ENCODE measurements around the gene CHST3.
"Not testable (repeated sequence)": the region's sequence is repeated elsewhere in the genome, so short reads cannot be mapped to it uniquely, and the experiment has no call there.

The CHST3 gene

DNA sequence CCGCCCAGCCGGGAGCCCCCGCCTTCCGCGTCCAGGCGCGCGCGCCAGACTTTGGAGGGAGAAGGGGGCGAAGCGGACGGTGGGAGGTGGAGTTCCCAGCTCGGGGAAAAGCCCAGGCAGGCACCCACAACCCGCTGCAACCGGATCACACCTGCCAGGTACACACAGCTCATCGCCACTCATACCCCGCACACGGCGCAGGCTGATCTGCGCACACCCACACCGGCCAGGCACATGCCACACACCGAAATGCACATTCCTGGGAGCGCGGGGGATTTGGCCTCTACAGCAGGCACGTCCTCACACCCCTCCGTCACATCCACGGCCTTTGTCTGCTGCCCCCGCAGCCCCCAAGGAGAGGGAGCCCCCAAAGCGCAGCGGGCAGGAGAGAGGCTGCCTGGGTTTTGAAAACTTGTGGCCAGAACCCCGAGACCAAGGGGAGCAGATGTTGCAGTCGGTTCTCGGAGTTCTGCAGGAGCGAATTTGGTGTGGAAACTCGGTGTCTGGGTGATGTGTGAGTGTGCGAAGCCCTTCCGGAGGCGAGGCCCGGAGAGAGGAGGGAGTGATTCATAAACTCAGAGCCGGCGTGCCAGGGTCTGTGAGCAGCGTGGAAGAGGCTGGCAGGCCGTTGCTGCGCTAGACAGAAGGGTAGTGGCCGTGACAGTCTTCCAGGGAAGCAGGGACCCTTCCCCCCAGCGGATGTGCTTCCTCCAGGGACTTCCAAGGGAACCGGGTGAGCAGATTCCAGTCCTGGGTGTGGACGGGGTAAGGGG is 734 bp downstream of the CHST3 start:
- Mint-ChIP-seq H3K4me1 (ENCODE audit: low read depth) (peaks cover 21% of the 10 kb centered on the region), H3K36me3 (ENCODE audit: low read depth) (no peaks in the 10 kb centered on the region), H3K27me3 (peaks cover 57% of the 10 kb centered on the region), H3K27ac (peak overlapping the region; percentile 83), H3K9me3 (no peaks in the 10 kb centered on the region), H3K4me3 (peak overlapping the region; percentile 82)

- peaks cover 57% of the 10 kb centered on the region for H3K27me3 Mint-ChIP-seq
Observed at GRCh38 chr10:71965623-71966022, 1.4 kb downstream of the CHST3 start.

DNA sequence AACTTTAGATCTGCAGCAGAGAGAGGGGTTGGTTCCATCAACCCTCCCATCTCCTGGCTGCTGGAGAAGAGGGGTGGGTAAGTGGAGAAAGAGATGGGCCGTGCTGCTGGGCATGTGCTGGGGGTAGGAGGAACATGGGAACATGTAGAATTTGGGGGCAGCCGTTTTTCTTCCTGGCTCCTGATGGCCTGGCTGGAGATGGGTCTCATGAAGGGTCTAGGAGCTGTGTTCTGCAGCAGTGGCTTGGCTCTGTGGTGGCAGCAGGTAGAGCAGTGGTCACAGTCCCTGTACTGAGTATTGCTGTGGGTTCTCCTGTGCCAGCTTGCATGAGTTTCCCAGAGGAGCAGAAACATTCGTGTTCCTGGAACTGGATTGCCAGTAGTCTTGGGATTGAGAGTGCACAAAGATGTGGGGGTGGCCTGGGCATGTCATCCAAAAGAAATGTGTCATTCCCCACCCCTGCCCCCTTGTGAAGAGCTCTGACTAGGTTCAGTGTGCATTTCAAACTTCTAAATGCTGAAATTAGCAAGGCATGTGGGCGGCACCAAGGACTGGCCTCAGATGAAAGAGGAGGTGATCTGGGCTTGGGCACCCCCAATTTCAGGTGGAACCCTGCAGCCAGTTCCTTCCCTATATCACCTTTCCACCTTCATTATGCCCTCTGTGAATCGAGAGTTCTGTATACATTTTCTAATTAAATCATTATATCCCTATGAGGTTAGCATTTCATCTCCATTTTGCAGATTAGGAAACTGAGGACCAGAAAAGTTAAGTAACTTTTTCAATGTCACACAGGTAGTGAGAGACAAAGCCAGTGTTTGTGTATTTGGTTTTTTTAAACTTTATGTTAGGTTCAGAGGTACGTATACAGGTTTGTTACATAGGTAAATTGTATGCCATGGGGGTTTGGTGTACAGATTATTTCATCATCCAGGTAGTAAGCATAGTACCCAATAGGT is 2.1 kb downstream of the CHST3 start:
- H3K4me1 Mint-ChIP-seq (ENCODE audit: low read depth) = peaks cover 33% of the 10 kb centered on the region
- peaks cover 52% of the 10 kb centered on the region for H3K27me3 Mint-ChIP-seq
- H3K9me3 Mint-ChIP-seq = no peaks in the 10 kb centered on the region
- H3K27ac Mint-ChIP-seq = no peak overlapping the region
- no peaks in the 10 kb centered on the region for H3K36me3 Mint-ChIP-seq (ENCODE audit: low read depth)
- H3K4me3 Mint-ChIP-seq = peak overlapping the region; percentile 82

More at GRCh38 chr10:71965623-71966022, 1.4 kb downstream of the CHST3 start:
- peak overlapping the region; percentile 82 for H3K4me3 Mint-ChIP-seq
- H3K27ac Mint-ChIP-seq = no peak overlapping the region
- H3K9me3 Mint-ChIP-seq = no peaks in the 10 kb centered on the region
- no peaks in the 10 kb centered on the region for H3K36me3 Mint-ChIP-seq (ENCODE audit: low read depth)
- H3K4me1 Mint-ChIP-seq (ENCODE audit: low read depth) = peaks cover 26% of the 10 kb centered on the region

DNA sequence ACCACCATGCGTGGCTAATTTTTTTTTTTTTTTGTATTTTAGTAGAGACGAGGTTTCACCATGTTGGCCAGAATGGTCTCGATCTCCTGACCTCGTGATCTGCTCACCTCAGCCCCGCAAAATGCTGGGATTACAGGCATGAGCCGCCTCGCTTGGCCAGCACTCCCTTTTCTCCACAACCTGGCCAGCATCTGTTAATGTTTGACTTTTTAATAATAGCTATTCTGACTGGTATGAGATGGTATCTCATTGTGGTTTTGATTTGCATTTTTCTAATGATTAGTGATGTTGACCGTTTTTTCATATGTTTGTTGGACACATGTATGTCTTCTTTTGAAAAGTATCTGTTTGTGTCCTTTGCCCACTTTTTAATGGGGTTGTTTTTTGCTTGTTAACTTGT is 3.8 kb downstream of the CHST3 start:
- H3K27me3 Mint-ChIP-seq = peaks cover 36% of the 10 kb centered on the region
- not testable (repeated sequence) for H3K9me3 Mint-ChIP-seq; H3K4me3 Mint-ChIP-seq; H3K36me3 Mint-ChIP-seq (ENCODE audit: low read depth); H3K27ac Mint-ChIP-seq
- H3K4me1 Mint-ChIP-seq (ENCODE audit: low read depth) = peaks cover 46% of the 10 kb centered on the region

DNA sequence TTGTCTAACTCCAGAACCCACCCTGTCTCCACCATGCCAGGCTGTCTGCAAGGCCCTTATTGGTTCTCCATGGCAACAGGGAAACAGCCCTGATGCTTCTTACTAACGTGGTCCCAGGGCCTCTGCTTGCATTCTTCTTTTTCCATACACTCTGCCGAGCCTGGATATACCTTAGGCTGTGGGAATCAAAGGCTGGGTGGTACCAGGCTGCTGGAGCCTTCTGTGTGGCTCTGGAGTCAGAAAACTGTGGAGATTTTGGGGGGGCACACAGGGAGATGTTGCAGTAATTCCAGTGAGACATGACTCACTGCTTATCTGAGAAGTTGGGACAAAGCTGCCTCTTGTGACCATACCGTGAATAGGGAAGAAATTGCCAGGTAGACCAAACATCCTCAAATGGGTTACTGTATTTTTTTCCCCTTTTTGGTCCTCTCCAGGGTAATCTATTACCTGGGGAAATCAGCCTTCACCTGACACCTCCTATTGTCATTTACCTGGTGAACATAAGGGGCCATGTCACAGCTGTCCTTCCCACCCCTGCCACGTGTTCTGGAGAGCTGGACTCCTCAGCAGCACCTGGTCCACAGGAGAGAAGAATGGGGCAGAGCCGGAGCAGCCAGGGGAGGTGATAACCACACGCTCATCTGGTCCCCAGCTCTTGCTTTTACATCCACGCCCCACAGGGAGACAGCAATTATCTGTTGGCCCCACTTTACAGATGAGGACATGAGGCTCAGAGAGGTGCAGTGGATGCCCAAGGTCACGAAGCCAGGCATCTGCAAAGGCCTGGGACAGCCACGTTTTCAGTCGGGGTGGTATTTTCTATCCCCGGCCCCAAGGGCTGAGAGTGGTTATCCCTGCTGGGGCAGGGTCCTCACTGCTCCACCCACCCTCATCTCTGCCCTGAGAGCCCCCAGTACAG is 4.6 kb downstream of the CHST3 start:
- Mint-ChIP-seq H3K27ac (no peak overlapping the region), H3K4me1 (ENCODE audit: low read depth) (peaks cover 55% of the 10 kb centered on the region), H3K27me3 (peaks cover 28% of the 10 kb centered on the region), H3K36me3 (ENCODE audit: low read depth) (no peaks in the 10 kb centered on the region), H3K4me3 (no peak overlapping the region), H3K9me3 (no peaks in the 10 kb centered on the region)

- Mint-ChIP-seq H3K4me3 (no peak overlapping the region), H3K27ac (no peak overlapping the region), H3K4me1 (ENCODE audit: low read depth) (peaks cover 63% of the 10 kb centered on the region), H3K36me3 (ENCODE audit: low read depth) (no peaks in the 10 kb centered on the region), H3K9me3 (no peaks in the 10 kb centered on the region), H3K27me3 (peaks cover 26% of the 10 kb centered on the region)
Observed at GRCh38 chr10:71969929-71970328, 5.7 kb downstream of the CHST3 start.

GRCh38 chr10:71970331-71970730 is 6.1 kb downstream of the CHST3 start:
- Mint-ChIP-seq H3K27ac (no peak overlapping the region), H3K36me3 (ENCODE audit: low read depth) (no peaks in the 10 kb centered on the region), H3K9me3 (no peaks in the 10 kb centered on the region), H3K4me3 (no peak overlapping the region), H3K4me1 (ENCODE audit: low read depth) (peaks cover 63% of the 10 kb centered on the region), H3K27me3 (peaks cover 22% of the 10 kb centered on the region)

- no peak overlapping the region for H3K4me3 Mint-ChIP-seq
- H3K36me3 Mint-ChIP-seq (ENCODE audit: low read depth) = no peaks in the 10 kb centered on the region
- H3K27ac Mint-ChIP-seq = no peak overlapping the region
- no peaks in the 10 kb centered on the region for H3K9me3 Mint-ChIP-seq
- peaks cover 62% of the 10 kb centered on the region for H3K4me1 Mint-ChIP-seq (ENCODE audit: low read depth)
- peaks cover 17% of the 10 kb centered on the region for H3K27me3 Mint-ChIP-seq
Observed at GRCh38 chr10:71970869-71971268, 6.7 kb downstream of the CHST3 start.

DNA sequence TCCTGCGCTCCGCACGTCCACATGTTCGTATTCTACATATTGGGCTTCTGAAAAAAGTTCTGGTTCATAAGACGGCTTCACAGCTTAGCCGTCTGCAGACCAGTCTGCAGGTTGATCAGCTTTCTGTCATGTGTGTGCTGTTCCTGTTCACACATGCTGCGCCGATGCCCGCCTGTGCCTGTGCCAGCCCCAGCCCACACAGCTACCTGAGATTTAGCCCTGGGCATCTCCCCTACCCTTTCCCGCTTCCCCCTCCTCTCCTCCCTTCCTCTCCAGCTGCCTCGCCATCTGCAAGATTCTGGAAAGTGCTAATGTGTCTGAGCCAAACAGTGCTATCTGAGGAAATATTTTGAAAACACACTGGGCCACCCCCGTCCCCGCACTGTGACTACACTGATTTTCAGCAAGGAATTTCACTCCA is 7.1 kb downstream of the CHST3 start:
- H3K4me1 Mint-ChIP-seq (ENCODE audit: low read depth) = peaks cover 61% of the 10 kb centered on the region
- no peaks in the 10 kb centered on the region for H3K36me3 Mint-ChIP-seq (ENCODE audit: low read depth)
- H3K9me3 Mint-ChIP-seq = no peaks in the 10 kb centered on the region
- H3K27ac Mint-ChIP-seq = no peak overlapping the region
- H3K27me3 Mint-ChIP-seq = peaks cover 13% of the 10 kb centered on the region
- H3K4me3 Mint-ChIP-seq = no peak overlapping the region

DNA sequence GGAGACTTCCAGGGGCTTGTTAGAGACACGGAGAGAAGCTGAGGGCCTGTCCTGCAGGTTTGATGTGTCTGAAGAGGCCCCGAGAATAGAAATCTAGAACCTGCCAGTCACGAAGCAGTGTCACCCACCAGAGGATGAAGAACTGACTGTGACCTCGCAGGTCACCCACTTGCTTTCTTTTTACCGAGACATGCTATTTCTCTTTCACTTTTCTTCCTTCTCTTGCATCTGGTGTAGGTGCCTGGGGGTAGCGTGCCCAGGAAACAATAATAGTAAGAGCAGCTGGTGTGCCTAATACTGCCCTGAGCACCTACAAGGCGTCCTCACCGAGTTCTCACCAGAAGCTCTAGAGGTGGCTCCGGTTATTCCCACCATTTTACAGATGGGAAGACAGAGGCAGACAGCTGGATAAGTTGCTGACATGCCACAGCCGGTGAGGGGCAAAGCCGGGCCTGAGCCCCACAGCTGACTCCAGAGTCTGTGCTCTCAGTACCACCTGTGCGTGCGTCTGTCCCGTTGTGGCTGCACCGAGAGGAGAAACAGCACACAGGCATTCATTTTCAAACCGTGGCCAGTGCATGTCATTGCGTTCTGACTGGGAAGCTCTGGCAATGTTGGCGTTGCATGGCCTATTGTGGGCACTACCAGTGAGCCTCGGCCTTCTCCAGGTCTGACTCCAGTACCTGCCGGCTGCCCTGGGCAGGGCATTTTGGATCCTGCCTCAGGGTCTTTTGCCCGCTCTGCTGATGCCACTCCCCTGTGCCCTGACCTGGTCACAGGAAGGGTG is 7.8 kb downstream of the CHST3 start:
- Mint-ChIP-seq H3K27ac (no peak overlapping the region), H3K36me3 (ENCODE audit: low read depth) (no peaks in the 10 kb centered on the region), H3K4me3 (no peak overlapping the region), H3K9me3 (no peaks in the 10 kb centered on the region), H3K27me3 (peaks cover 8% of the 10 kb centered on the region), H3K4me1 (ENCODE audit: low read depth) (peaks cover 56% of the 10 kb centered on the region)

DNA sequence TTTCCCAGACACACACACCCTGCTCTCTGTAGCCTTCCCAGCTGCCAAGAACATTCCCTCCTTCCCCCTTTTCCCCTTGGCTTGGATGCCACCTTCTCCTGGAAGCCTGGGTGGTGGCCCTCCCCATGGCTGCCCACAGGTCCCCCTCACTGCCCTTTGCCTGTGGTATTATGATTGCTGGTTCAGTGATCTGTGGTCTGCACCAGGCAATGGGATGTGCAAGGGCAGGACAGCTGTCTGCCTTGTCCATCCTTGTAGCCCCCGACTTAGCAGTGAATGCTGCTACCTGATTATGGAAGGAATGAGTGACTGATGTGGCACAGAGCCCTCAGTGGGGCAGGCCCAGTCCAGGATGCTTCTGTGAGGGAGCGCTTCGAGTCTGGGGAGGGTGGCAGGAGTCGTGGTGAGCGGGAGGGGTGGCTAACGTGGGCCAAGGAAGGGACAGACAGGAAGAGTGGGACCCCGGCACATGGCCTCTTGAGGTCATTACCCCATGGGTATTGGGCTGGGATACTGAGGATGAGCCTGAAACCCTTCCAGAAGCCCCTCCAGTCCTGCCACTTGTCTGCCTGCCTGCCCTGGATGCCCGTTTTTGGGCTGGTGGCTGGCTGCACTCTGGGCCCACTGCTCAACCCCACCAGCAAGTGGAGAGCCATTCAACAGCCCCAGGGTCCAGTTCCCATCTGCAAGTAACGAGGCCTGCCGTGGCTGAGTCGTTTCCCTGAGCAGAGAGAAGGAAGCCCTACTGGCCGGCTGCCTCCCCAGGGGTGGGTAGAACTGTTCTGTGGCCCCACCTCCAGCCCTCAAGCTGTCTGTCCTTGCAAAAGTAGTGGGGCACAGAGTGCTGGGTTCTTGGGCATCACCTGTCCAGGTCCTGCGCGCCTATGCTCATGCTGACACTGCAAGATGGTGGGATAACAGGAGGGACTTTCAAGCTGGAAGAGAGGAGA is 8.8 kb downstream of the CHST3 start:
- H3K9me3 Mint-ChIP-seq = no peaks in the 10 kb centered on the region
- no peaks in the 10 kb centered on the region for H3K36me3 Mint-ChIP-seq (ENCODE audit: low read depth)
- peak overlapping the region; percentile 97 for H3K27ac Mint-ChIP-seq
- peaks cover 56% of the 10 kb centered on the region for H3K4me1 Mint-ChIP-seq (ENCODE audit: low read depth)
- peaks cover 2% of the 10 kb centered on the region for H3K27me3 Mint-ChIP-seq
- peak overlapping the region; percentile 64 for H3K4me3 Mint-ChIP-seq

GRCh38 chr10:71973777-71974488 is 9.7 kb downstream of the CHST3 start:
- Mint-ChIP-seq H3K4me1 (ENCODE audit: low read depth) (peaks cover 56% of the 10 kb centered on the region), H3K4me3 (peak overlapping the region; percentile 64), H3K27ac (peak overlapping the region; percentile 97), H3K27me3 (no peaks in the 10 kb centered on the region), H3K36me3 (ENCODE audit: low read depth) (no peaks in the 10 kb centered on the region), H3K9me3 (no peaks in the 10 kb centered on the region)

Measured in stimulated activated naive CD8-positive, alpha-beta T cell treated with anti-CD3 and anti-CD28 coated beads, Interleukin-15, Interleukin-2, amounts not matched to agents 100 ng/mL and 50 ng/mL, for 24 hours (primary cell).